GM03348 (cell line): ENCODE data around the gene TYW5.

ENCODE experiments used
- DNase-seq: peaks from one replicate; pipeline ENCODE4 v3.0.0; 2012; ENCODE audit warnings: low spot score

The TYW5 gene

GRCh38 chr2:199973703-199974102 lies 18.4 kb upstream of the TYW5 start:
- DNase-seq: peak; percentile 60

- no peak for DNase-seq
Measured at GRCh38 chr2:199972088-199972626, 16.9 kb upstream of the TYW5 start.

- no peak for DNase-seq
Measured at GRCh38 chr2:199968126-199968525, 12.8 kb upstream of the TYW5 start.

- no peak for DNase-seq
Measured at GRCh38 chr2:199966976-199967375, 11.7 kb upstream of the TYW5 start.

GRCh38 chr2:199966405-199966804 lies 11.1 kb upstream of the TYW5 start:
- DNase-seq: no peak

GRCh38 chr2:199962203-199962602 lies 6.9 kb upstream of the TYW5 start:
- no peak for DNase-seq

- no peak for DNase-seq
Measured at GRCh38 chr2:199958014-199958413, 2.7 kb upstream of the TYW5 start.

GRCh38 chr2:199956062-199956380 lies 730 bp upstream of the TYW5 start:
- no peak for DNase-seq

- no peak for DNase-seq
Measured at GRCh38 chr2:199955007-199955338, 318 bp downstream of the TYW5 start.

- no peak for DNase-seq
Measured at GRCh38 chr2:199951023-199951422, 4.3 kb downstream of the TYW5 start.

GRCh38 chr2:199950396-199950795 lies 4.9 kb downstream of the TYW5 start:
- DNase-seq: no peak

GRCh38 chr2:199946836-199947235 lies 8.5 kb downstream of the TYW5 start:
- peak; percentile 10 for DNase-seq

GRCh38 chr2:199946196-199946595 lies 9.1 kb downstream of the TYW5 start:
- DNase-seq: no peak

- DNase-seq: no peak
Measured at GRCh38 chr2:199943373-199943772, 11.9 kb downstream of the TYW5 start.

GRCh38 chr2:199940373-199940772 lies 14.9 kb downstream of the TYW5 start:
- peak; percentile 27 for DNase-seq

GRCh38 chr2:199936554-199936953 lies 18.7 kb downstream of the TYW5 start:
- DNase-seq: no peak

GRCh38 chr2:199933466-199933865 lies 21.8 kb downstream of the TYW5 start:
- no peak for DNase-seq

- no peak for DNase-seq
Measured at GRCh38 chr2:199932312-199932855, 22.9 kb downstream of the TYW5 start.

- DNase-seq: no peak
Measured at GRCh38 chr2:199929262-199929661, 26.0 kb downstream of the TYW5 start.

GRCh38 chr2:199928626-199929025 lies 26.7 kb downstream of the TYW5 start:
- DNase-seq: no peak

GRCh38 chr2:199928226-199928625 lies 27.1 kb downstream of the TYW5 start:
- no peak for DNase-seq

GRCh38 chr2:199926806-199927205 lies 28.5 kb downstream of the TYW5 start:
- no peak for DNase-seq

- DNase-seq: no peak
Measured at GRCh38 chr2:199923924-199924323, 31.4 kb downstream of the TYW5 start.

GRCh38 chr2:199922856-199923255 lies 32.4 kb downstream of the TYW5 start:
- DNase-seq: no peak

- DNase-seq: no peak
Measured at GRCh38 chr2:199916980-199917379, 38.3 kb downstream of the TYW5 start.
